GM21526 (cell line): ENCODE measurements around the gene TGM3.
"Not testable (repeated sequence)": the region's sequence is repeated elsewhere in the genome, so short reads cannot be mapped to it uniquely, and the experiment has no call there.

Experiments used
- ATAC-seq: cut with Tn5 transposase; IDR thresholded peaks from one replicate; pipeline ENCODE4 v1.9.1; 2021; ENCODE audit warnings: moderate library complexity; ENCODE audit not compliant: unreplicated experiment, low FRiP score

Gene TGM3

GRCh38 chr20:2295886-2296515, at the start of gene TGM3:
Gene TGM3 (plus strand): TSS chr20:2296001. CDS start chr20:2296064, 63 bp downstream.
- no peak for ATAC-seq

- no peak for ATAC-seq
These were observed 49.7 kb upstream of the TGM3 start for GRCh38 chr20:2246069-2246491.

- ATAC-seq: no peak
These were observed 47.0 kb upstream of the TGM3 start for GRCh38 chr20:2248837-2249236.

GRCh38 chr20:2249935-2250334, 45.9 kb upstream of the TGM3 start:
- ATAC-seq: no peak

- no peak for ATAC-seq
These were observed 43.3 kb upstream of the TGM3 start for GRCh38 chr20:2252419-2252997.

- no peak for ATAC-seq
These were observed 42.5 kb upstream of the TGM3 start for GRCh38 chr20:2253256-2253655.

GRCh38 chr20:2254333-2254732, 41.5 kb upstream of the TGM3 start:
- no peak for ATAC-seq

GRCh38 chr20:2255926-2256531, 39.8 kb upstream of the TGM3 start:
- no peak for ATAC-seq

- ATAC-seq: no peak
These were observed 36.1 kb upstream of the TGM3 start for GRCh38 chr20:2259731-2260130.

GRCh38 chr20:2260250-2260649, 35.6 kb upstream of the TGM3 start:
- ATAC-seq: no peak

GRCh38 chr20:2261046-2261485, 34.7 kb upstream of the TGM3 start:
- no peak for ATAC-seq

- no peak for ATAC-seq
These were observed 34.2 kb upstream of the TGM3 start for GRCh38 chr20:2261629-2262028.

GRCh38 chr20:2264118-2264517, 31.7 kb upstream of the TGM3 start:
- no peak for ATAC-seq

- not testable (repeated sequence) for ATAC-seq
These were observed 31.0 kb upstream of the TGM3 start for GRCh38 chr20:2264621-2265374.

- no peak for ATAC-seq
These were observed 22.0 kb upstream of the TGM3 start for GRCh38 chr20:2273634-2274302.

GRCh38 chr20:2276015-2276414, 19.8 kb upstream of the TGM3 start:
- ATAC-seq: no peak

GRCh38 chr20:2279253-2279779, 16.5 kb upstream of the TGM3 start:
- no peak for ATAC-seq

GRCh38 chr20:2280082-2280481, 15.7 kb upstream of the TGM3 start:
- no peak for ATAC-seq

GRCh38 chr20:2281563-2281962, 14.2 kb upstream of the TGM3 start:
- no peak for ATAC-seq

- ATAC-seq: no peak
These were observed 13.6 kb upstream of the TGM3 start for GRCh38 chr20:2282181-2282580.
